Panc1 (cell line): ENCODE results near the gene SLIT3. TPM values are rescaled to one million over a fixed set of nuclear protein-coding genes. Genes with fewer than 3 reads are reported as not detected.

Source experiments
- ATAC-seq: fragments of 200-7000 bp; cut with Tn5 transposase; 2 replicates; pipeline ENCODE4 v1.9.1; 2020; ENCODE audit warnings: mild to moderate bottlenecking, moderate library complexity
- BruUV-seq: library from RNA; stranded (reverse); fragments of 400-500 nt; replicated peaks from 2 replicates; lab custom pipeline; 2021; lab: Mats Ljungman, UMichigan
- CTCF ChIA-PET: fragments of 300-600 bp; sonication (Branson Sonifier 250); formaldehyde crosslinking; loops from one replicate; lab custom pipeline; 2022; ENCODE audit warnings: antibody characterized with exemption; lab: Charles Lee
- POLR2A ChIA-PET: fragments of 300-600 bp; sonication (Branson Sonifier 250); formaldehyde crosslinking; loops from one replicate; lab custom pipeline; 2022; ENCODE audit warnings: antibody characterized with exemption; lab: Charles Lee
- DNase-seq: peaks from one replicate; pipeline ENCODE4 v3.0.0-alpha.2; 2010; ENCODE audit warnings: low read depth, low spot score
- H3K27ac ChIP-seq: 2 replicates; pipeline ENCODE4 v1.5.1; 2011; ENCODE audit warnings: mild to moderate bottlenecking, low read length, inconsistent platforms
- H3K27me3 ChIP-seq: fragments of 200-500 bp; sonication (Bioruptor generic); 2 replicates; pipeline ENCODE4 v1.6.0; 2014; ENCODE audit warnings: low read length, inconsistent platforms; ENCODE audit not compliant: control insufficient read depth, insufficient read depth
- H3K36me3 ChIP-seq: fragments of 200-500 bp; sonication (Bioruptor generic); 2 replicates; pipeline ENCODE4 v1.5.1; 2014; ENCODE audit warnings: inconsistent platforms, mild to moderate bottlenecking, low read length, moderate library complexity; ENCODE audit not compliant: control insufficient read depth, insufficient read depth
- H3K4me1 ChIP-seq: 2 replicates; pipeline ENCODE4 v1.5.1; 2011; ENCODE audit warnings: inconsistent platforms, mild to moderate bottlenecking, low read length, moderate library complexity; ENCODE audit not compliant: control insufficient read depth, insufficient read depth
- H3K4me3 ChIP-seq, 2 experiments: 2 replicates each; pipeline ENCODE4 v1.5.1; 2011 to 2012; ENCODE audit warnings: low read depth in 2 of 2, low read length in 2 of 2, mild to moderate bottlenecking in 2 of 2, inconsistent platforms in 1 of 2, moderate library complexity in 1 of 2
- H3K9me3 ChIP-seq: fragments of 200-500 bp; sonication (Bioruptor generic); 2 replicates; pipeline ENCODE4 v1.5.1; 2014; ENCODE audit warnings: low read depth, mild to moderate bottlenecking, inconsistent platforms, low read length, moderate library complexity; ENCODE audit not compliant: control insufficient read depth, insufficient read depth
- POLR2AphosphoS5 ChIP-seq: IDR thresholded peaks from 2 replicates; pipeline ENCODE4 v1.6.1; 2012; ENCODE audit warnings: mild to moderate bottlenecking, low read depth, low read length, moderate library complexity
- REST ChIP-seq, 2 experiments: IDR thresholded peaks; 2 replicates each; pipeline ENCODE4 v1.6.1; 2011 to 2012; ENCODE audit warnings: low read depth in 2 of 2, control low read depth in 1 of 2, low read length in 1 of 2, mild to moderate bottlenecking in 1 of 2, moderate library complexity in 1 of 2; ENCODE audit not compliant: insufficient read depth in 1 of 2
- SIN3A ChIP-seq: IDR thresholded peaks from 2 replicates; pipeline ENCODE4 v1.6.1; 2012; ENCODE audit warnings: low read depth, mild to moderate bottlenecking, low read length, moderate library complexity, borderline replicate concordance; ENCODE audit not compliant: insufficient read depth
- TCF7L2 ChIP-seq: IDR thresholded peaks from 2 replicates; pipeline ENCODE4 v1.6.1; 2011; ENCODE audit warnings: mild to moderate bottlenecking, low read depth, low read length, inconsistent platforms
- in situ Hi-C: cut with HindIII; loops from 2 replicates; pipeline ENCODE4 v1.10.0; 2016; ENCODE audit warnings: low sequenced_read_pairs, low pct_unique_long_range_greater_than_20kb
- intact Hi-C: fragments of 100-400 bp; cut with micrococcal nuclease; formaldehyde crosslinking; loops from one replicate; pipeline ENCODE4 v1.10.0; 2022; ENCODE audit not compliant: unreplicated experiment
- total RNA-seq: library from RNA; stranded (reverse); gene quantifications from one replicate; pipeline ENCODE4 v1.2.1, GENCODE V29; 2021; ENCODE audit not compliant: unreplicated experiment
- TF ChIP-seq, protein P1 (sequence below): fragments of 450-650 bp; IDR thresholded peaks from 2 replicates; pipeline ENCODE4 v1.5.1; 2017; ENCODE audit warnings: mild to moderate bottlenecking

Gene SLIT3
- total RNA-seq, 1 experiment from 2014 or later: 26.4 TPM

DNA sequence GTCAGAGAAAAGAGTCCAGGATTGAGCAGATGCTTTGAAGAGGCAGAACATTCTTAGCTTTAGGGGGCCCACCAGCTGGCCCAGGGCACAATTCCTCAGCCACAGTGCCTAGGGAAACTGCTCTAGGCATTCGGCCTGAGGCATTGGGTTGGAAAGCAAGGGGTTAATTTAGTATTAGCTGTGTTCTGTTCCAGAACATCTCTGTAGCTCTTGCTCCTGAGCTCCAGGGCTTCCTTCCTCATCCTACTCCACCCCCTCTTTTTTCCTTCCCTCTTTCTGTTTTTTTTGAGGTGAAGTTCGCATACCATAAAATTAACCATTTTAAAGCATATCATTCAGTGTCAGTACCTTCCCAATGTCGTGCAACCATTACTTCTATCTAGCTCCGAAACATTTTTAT is 647.3 kb downstream of the SLIT3 start:
- intact Hi-C loops: no loop called here
- ATAC-seq: no peak
- no peak for TF ChIP-seq SIN3A
- CTCF ChIA-PET: no interaction called here
- DNase-seq: no peak
- BruUV-seq: no TSS peak
- no peaks in the 10 kb centered on the region for H3K9me3 ChIP-seq
- in situ Hi-C loops: no loop called here
- H3K4me1 ChIP-seq: no peaks in the 10 kb centered on the region
- POLR2A ChIA-PET: no interaction called here
- no peak overlapping the region for H3K27ac ChIP-seq
- H3K36me3 ChIP-seq: no peaks in the 10 kb centered on the region
- H3K27me3 ChIP-seq: peaks cover 3% of the 10 kb centered on the region; the same call in 1 of the 2 replicates
- H3K4me3 ChIP-seq: no peak overlapping the region

- Histone ChIP-seq H3K4me1 (no peaks in the 10 kb centered on the region), H3K36me3 (no peaks in the 10 kb centered on the region), H3K27me3 (peaks cover 3% of the 10 kb centered on the region; the same call in 1 of the 2 replicates), H3K4me3 (no peak overlapping the region), H3K27ac (no peak overlapping the region), H3K9me3 (no peaks in the 10 kb centered on the region)
- ChIA-PET POLR2A (interaction anchor here (0.7 kb wide), 1 partner anchor 887 kb away, joined by 7 read pairs; no protein-coding TSS in a partner anchor), CTCF (no interaction called here)
- in situ Hi-C loops: no loop called here
- DNase-seq (no peak), ATAC-seq (no peak)
- intact Hi-C loops: no loop called here
- BruUV-seq: no TSS peak
- no peak for TF ChIP-seq POLR2AphosphoS5
- no peak for TF ChIP-seq REST (IDR thresholded peaks at IDR 0.05; ENCODE audit: insufficient read depth in 1 of 2, low read depth in 2 of 2, low read length in 1 of 2)
- TF ChIP-seq TCF7L2: no peak
- TF ChIP-seq, protein P1, sequence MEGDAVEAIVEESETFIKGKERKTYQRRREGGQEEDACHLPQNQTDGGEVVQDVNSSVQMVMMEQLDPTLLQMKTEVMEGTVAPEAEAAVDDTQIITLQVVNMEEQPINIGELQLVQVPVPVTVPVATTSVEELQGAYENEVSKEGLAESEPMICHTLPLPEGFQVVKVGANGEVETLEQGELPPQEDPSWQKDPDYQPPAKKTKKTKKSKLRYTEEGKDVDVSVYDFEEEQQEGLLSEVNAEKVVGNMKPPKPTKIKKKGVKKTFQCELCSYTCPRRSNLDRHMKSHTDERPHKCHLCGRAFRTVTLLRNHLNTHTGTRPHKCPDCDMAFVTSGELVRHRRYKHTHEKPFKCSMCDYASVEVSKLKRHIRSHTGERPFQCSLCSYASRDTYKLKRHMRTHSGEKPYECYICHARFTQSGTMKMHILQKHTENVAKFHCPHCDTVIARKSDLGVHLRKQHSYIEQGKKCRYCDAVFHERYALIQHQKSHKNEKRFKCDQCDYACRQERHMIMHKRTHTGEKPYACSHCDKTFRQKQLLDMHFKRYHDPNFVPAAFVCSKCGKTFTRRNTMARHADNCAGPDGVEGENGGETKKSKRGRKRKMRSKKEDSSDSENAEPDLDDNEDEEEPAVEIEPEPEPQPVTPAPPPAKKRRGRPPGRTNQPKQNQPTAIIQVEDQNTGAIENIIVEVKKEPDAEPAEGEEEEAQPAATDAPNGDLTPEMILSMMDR: no peak
- no peak for TF ChIP-seq SIN3A
Observed at GRCh38 chr5:168651648-168652047, 649.3 kb downstream of the SLIT3 start.

GRCh38 chr5:168649306-168649705 is 651.6 kb downstream of the SLIT3 start:
- TF ChIP-seq, protein P1: no peak
- TF ChIP-seq SIN3A: no peak
- TF ChIP-seq REST (IDR thresholded peaks at IDR 0.05; ENCODE audit: insufficient read depth in 1 of 2, low read depth in 2 of 2, low read length in 1 of 2): no peak
- no peak for TF ChIP-seq TCF7L2
- no peak for TF ChIP-seq POLR2AphosphoS5
- BruUV-seq: no TSS peak
- ChIA-PET POLR2A (no interaction called here), CTCF (no interaction called here)
- no peak overlapping the region for H3K4me3 ChIP-seq
- H3K36me3 ChIP-seq: no peaks in the 10 kb centered on the region
- ATAC-seq (no peak), DNase-seq (no peak)
- H3K9me3 ChIP-seq: no peaks in the 10 kb centered on the region
- H3K27me3 ChIP-seq: peaks cover 3% of the 10 kb centered on the region; the same call in 1 of the 2 replicates
- H3K27ac ChIP-seq: no peak overlapping the region
- no peaks in the 10 kb centered on the region for H3K4me1 ChIP-seq
- intact Hi-C loops: no loop called here
- in situ Hi-C loops: no loop called here
